Trophoblast cell (in vitro differentiated cells and primary cell): ENCODE results near the gene MYCBPAP.

Experiments
- DNase-seq, 2 donors: peaks; one replicate each; pipeline ENCODE4 v3.0.0-alpha.2; 2016
- H2AFZ ChIP-seq: 2 replicates; pipeline ENCODE4 v1.6.1; 2013; ENCODE audit warnings: low read length, moderate library complexity, mild to moderate bottlenecking; ENCODE audit not compliant: insufficient read depth, poor library complexity
- H2AK5ac ChIP-seq: 2 replicates; pipeline ENCODE4 v1.6.1; 2013; ENCODE audit warnings: mild to moderate bottlenecking, low read length
- H2BK120ac ChIP-seq: 2 replicates; pipeline ENCODE4 v1.6.1; 2013; ENCODE audit warnings: low read length, mild to moderate bottlenecking, moderate library complexity; ENCODE audit not compliant: insufficient read depth, poor library complexity
- H2BK12ac ChIP-seq: 2 replicates; pipeline ENCODE4 v1.6.1; 2013; ENCODE audit warnings: mild to moderate bottlenecking, low read length, moderate library complexity
- H2BK5ac ChIP-seq: 2 replicates; pipeline ENCODE4 v1.6.1; 2013; ENCODE audit warnings: low read length, low read depth, moderate library complexity, mild to moderate bottlenecking; ENCODE audit not compliant: poor library complexity
- H3K14ac ChIP-seq: 2 replicates; pipeline ENCODE4 v1.6.1; 2013; ENCODE audit warnings: mild to moderate bottlenecking, low read length
- H3K18ac ChIP-seq: 2 replicates; pipeline ENCODE4 v1.6.1; 2013; ENCODE audit warnings: mild to moderate bottlenecking, low read length
- H3K23ac ChIP-seq: 2 replicates; pipeline ENCODE4 v1.6.1; 2013; ENCODE audit warnings: low read length
- H3K27ac ChIP-seq: 2 replicates; pipeline ENCODE4 v1.5.1; 2013; ENCODE audit warnings: low read depth, mild to moderate bottlenecking, inconsistent platforms, low read length, moderate library complexity
- H3K27me3 ChIP-seq: 2 replicates; pipeline ENCODE4 v1.6.1; 2013; ENCODE audit warnings: inconsistent platforms, mild to moderate bottlenecking, low read length, moderate library complexity; ENCODE audit not compliant: insufficient read depth
- H3K36me3 ChIP-seq, 2 experiments: 1 replicate in 1 of 2; 2 replicates in 1 of 2; pipeline ENCODE4 v1.6.1; 2013; ENCODE audit warnings: low read length in 2 of 2, mild to moderate bottlenecking in 2 of 2, moderate library complexity in 1 of 2; ENCODE audit not compliant: insufficient read depth in 2 of 2, control insufficient read depth in 1 of 2
- H3K4ac ChIP-seq: 2 replicates; pipeline ENCODE4 v1.6.1; 2013; ENCODE audit warnings: low read depth, mild to moderate bottlenecking, low read length, moderate library complexity
- H3K4me1 ChIP-seq, 2 experiments: 1 replicate in 1 of 2; 2 replicates in 1 of 2; pipeline ENCODE4 v1.6.1; 2013; ENCODE audit warnings: low read length in 2 of 2, mild to moderate bottlenecking in 2 of 2, moderate library complexity in 1 of 2; ENCODE audit not compliant: insufficient read depth in 2 of 2, control insufficient read depth in 1 of 2
- H3K4me2 ChIP-seq: 2 replicates; pipeline ENCODE4 v1.6.1; 2013; ENCODE audit warnings: inconsistent platforms, mild to moderate bottlenecking, low read length, moderate library complexity
- H3K4me3 ChIP-seq: 2 replicates; pipeline ENCODE4 v1.5.1; 2013; ENCODE audit warnings: mild to moderate bottlenecking, low read depth, low read length, inconsistent platforms
- H3K79me1 ChIP-seq: one replicate; pipeline ENCODE4 v1.6.1; 2013; ENCODE audit warnings: low read length
- H3K79me2 ChIP-seq: 2 replicates; pipeline ENCODE4 v1.6.1; 2013; ENCODE audit warnings: low read length, mild to moderate bottlenecking; ENCODE audit not compliant: control insufficient read depth, insufficient read depth, poor library complexity
- H3K9ac ChIP-seq: 2 replicates; pipeline ENCODE4 v1.6.1; 2013; ENCODE audit warnings: mild to moderate bottlenecking, low read length
- H3K9me3 ChIP-seq: 2 replicates; pipeline ENCODE4 v1.6.1; 2013; ENCODE audit warnings: low read depth, mild to moderate bottlenecking, control low read depth, inconsistent platforms, low read length; ENCODE audit not compliant: insufficient read depth
- H4K12ac ChIP-seq: 2 replicates; pipeline ENCODE4 v1.6.1; 2013; ENCODE audit warnings: low read depth, mild to moderate bottlenecking, low read length, moderate library complexity
- H4K8ac ChIP-seq: 2 replicates; pipeline ENCODE4 v1.6.1; 2013; ENCODE audit warnings: low read depth, mild to moderate bottlenecking, low read length, moderate library complexity
- H4K91ac ChIP-seq: one replicate; pipeline ENCODE4 v1.6.1; 2013; ENCODE audit warnings: low read depth, mild to moderate bottlenecking, low read length, moderate library complexity
- WGBS: extraction: QIAGEN DNeasy Blood & Tissue Kit; methylation state at CpG from one replicate; pipeline ENCODE4 v1.1.7; 2013; ENCODE audit warnings: missing lambda C conversion rate; ENCODE audit not compliant: insufficient read length, insufficient coverage; ENCODE audit errors: extremely low coverage; 5-methylcytosine and 5-hydroxymethylcytosine counted together

MYCBPAP gene

GRCh38 chr17:50560931-50561745, 52.9 kb downstream of the MYCBPAP start:
- Histone ChIP-seq H2AFZ (no peak overlapping the region), H2BK5ac (no peak overlapping the region), H3K36me3 (no peaks in the 10 kb centered on the region), H2AK5ac (no peak overlapping the region), H3K18ac (no peak overlapping the region), H4K91ac (no peak overlapping the region), H3K9ac (no peak overlapping the region), H2BK12ac (no peak overlapping the region), H3K9me3 (peaks cover 11% of the 10 kb centered on the region), H3K79me2 (no peaks in the 10 kb centered on the region), H3K27ac (no peak overlapping the region), H3K4me2 (peak overlapping the region; percentile 70), H3K79me1 (no peaks in the 10 kb centered on the region), H4K8ac (no peak overlapping the region), H3K14ac (no peak overlapping the region), H4K12ac (no peak overlapping the region), H3K23ac (no peak overlapping the region), H2BK120ac (no peak overlapping the region), H3K4me3 (no peak overlapping the region), H3K4me1 (peaks cover 6 to 13% of the 10 kb centered on the region in 2 experiments), H3K27me3 (peaks cover 82% of the 10 kb centered on the region), H3K4ac (no peak overlapping the region)
- no CpG with 5 or more reads among the region's 88 CpGs for WGBS
- DNase-seq: no peak

DNA sequence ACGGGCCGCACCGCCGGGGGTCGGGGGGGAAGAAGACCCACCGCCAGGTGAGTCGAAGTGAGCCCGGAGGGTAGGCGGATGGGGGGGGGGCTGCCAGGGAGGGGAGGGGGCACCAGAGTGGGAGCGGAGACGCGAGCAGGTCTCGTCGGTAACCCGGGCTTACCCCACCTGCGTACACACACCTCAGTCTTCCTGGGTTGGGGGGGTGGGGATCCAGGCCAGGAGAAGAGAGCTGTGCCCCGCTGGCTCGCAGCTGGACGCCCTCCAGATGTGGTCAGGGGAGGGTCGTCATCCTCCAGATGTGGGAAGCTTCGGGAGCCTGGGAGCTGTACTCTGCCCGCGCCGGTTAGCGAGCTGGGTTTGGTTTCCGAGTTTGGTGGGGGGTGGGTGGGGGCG, 53.5 kb downstream of the MYCBPAP start:
- H2BK12ac ChIP-seq: no peak overlapping the region

DNA sequence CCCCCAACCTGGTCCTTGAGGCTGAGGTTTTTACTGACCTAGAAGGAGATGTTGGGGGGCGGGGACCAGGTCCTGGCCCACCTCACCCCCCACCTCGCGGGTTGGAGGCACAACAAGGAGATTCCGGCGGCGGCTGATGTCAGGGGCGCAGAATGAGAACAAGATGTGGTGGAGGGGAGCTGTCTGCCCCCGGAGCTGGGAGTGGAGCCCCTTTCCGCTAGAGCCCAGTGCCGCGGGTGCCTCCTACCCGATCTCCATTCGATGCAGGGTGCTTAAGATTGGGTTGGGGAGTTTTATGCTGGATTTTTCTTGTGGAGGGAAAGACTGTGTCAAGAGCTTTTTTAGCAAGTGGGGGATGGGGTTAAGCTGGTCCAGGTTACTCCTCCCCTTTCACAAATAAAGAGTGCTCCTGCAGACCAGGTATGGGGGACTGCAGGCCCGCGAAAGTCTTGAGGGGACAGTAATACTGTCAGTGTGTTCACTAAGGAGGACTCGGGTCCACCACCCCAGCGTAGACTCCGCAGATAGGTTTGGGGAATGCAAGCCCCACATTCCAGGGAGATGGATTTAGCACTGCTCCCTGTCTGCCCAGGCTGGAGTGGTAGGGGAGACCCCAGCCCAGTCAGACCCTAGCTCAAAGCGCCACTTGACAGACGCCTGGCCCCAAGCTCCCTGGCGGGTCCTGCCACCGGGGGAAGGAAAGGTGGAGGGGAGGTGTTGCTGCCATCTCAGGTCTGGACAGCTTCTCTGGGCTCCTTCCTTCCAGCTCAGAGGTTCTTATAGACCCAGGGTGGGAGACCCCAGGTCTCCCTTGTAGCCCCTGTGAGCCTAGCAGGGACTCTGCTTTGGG, 54.2 kb downstream of the MYCBPAP start:
- peaks cover 74% of the 10 kb centered on the region for H3K27me3 ChIP-seq
- no peak overlapping the region for H2BK5ac ChIP-seq
- H3K27ac ChIP-seq: no peak overlapping the region
- H4K12ac ChIP-seq: no peak overlapping the region
- H3K4me2 ChIP-seq: no peak overlapping the region
- no CpG with 5 or more reads among the region's 22 CpGs for WGBS
- no peak overlapping the region for H3K18ac ChIP-seq
- H2BK120ac ChIP-seq: no peak overlapping the region
- no peak overlapping the region for H2AFZ ChIP-seq
- no peak overlapping the region for H3K9ac ChIP-seq
- H3K79me2 ChIP-seq: no peaks in the 10 kb centered on the region
- no peaks in the 10 kb centered on the region for H3K79me1 ChIP-seq
- peaks cover 6 to 13% of the 10 kb centered on the region in 2 experiments for H3K4me1 ChIP-seq
- no peak overlapping the region for H2BK12ac ChIP-seq
- H3K23ac ChIP-seq: no peak overlapping the region
- H2AK5ac ChIP-seq: no peak overlapping the region
- H3K4ac ChIP-seq: no peak overlapping the region
- no peak overlapping the region for H3K14ac ChIP-seq
- H3K36me3 ChIP-seq: no peaks in the 10 kb centered on the region
- H3K4me3 ChIP-seq: no peak overlapping the region
- DNase-seq: no peak
- no peak overlapping the region for H4K91ac ChIP-seq
- H3K9me3 ChIP-seq: peaks cover 8% of the 10 kb centered on the region
- H4K8ac ChIP-seq: no peak overlapping the region

More for the DNA sequence above, 53.5 kb downstream of the MYCBPAP start:
- Histone ChIP-seq H3K36me3 (no peaks in the 10 kb centered on the region), H4K12ac (no peak overlapping the region), H3K4me3 (no peak overlapping the region), H3K4me2 (no peak overlapping the region), H2AFZ (no peak overlapping the region), H2BK120ac (no peak overlapping the region), H3K14ac (no peak overlapping the region), H3K9ac (no peak overlapping the region), H3K9me3 (peaks cover 10% of the 10 kb centered on the region), H3K79me2 (no peaks in the 10 kb centered on the region), H3K23ac (no peak overlapping the region), H4K91ac (no peak overlapping the region), H3K27ac (no peak overlapping the region), H4K8ac (no peak overlapping the region), H2BK5ac (no peak overlapping the region), H3K4ac (no peak overlapping the region), H3K18ac (no peak overlapping the region), H3K27me3 (peaks cover 81% of the 10 kb centered on the region), H2AK5ac (no peak overlapping the region), H3K4me1 (peaks cover 6 to 13% of the 10 kb centered on the region in 2 experiments), H3K79me1 (no peaks in the 10 kb centered on the region)
- DNase-seq: no peak
- WGBS: no CpG with 5 or more reads among the region's 27 CpGs

- Histone ChIP-seq H3K79me2 (no peaks in the 10 kb centered on the region), H3K14ac (no peak overlapping the region), H3K4me2 (no peak overlapping the region), H3K79me1 (no peaks in the 10 kb centered on the region), H3K9ac (no peak overlapping the region), H3K36me3 (no peaks in the 10 kb centered on the region), H3K18ac (no peak overlapping the region), H3K27me3 (peaks cover 68% of the 10 kb centered on the region), H2BK120ac (no peak overlapping the region), H3K23ac (no peak overlapping the region), H2BK12ac (no peak overlapping the region), H4K8ac (no peak overlapping the region), H3K4ac (no peak overlapping the region), H2BK5ac (no peak overlapping the region), H3K27ac (no peak overlapping the region), H3K4me3 (no peak overlapping the region), H2AFZ (no peak overlapping the region), H4K91ac (no peak overlapping the region), H2AK5ac (no peak overlapping the region), H4K12ac (no peak overlapping the region), H3K4me1 (peaks cover 6 to 13% of the 10 kb centered on the region in 2 experiments), H3K9me3 (peaks cover 8% of the 10 kb centered on the region)
- no peak for DNase-seq
- WGBS: no CpG with 5 or more reads among the region's 4 CpGs
These were observed 54.9 kb downstream of the MYCBPAP start for GRCh38 chr17:50563092-50563511.
